Natural killer cell treated with Interleukin-12 subunit alpha and Interleukin-12 subunit beta and Interleukin-15 and Interleukin-18, amount 100 ng/mL, for 72 hours (primary cell): ENCODE results near the gene ACTG1. TPM values are rescaled to one million over a fixed set of nuclear protein-coding genes. Genes with fewer than 3 reads are reported as not detected.

ENCODE experiments used
- ATAC-seq, 2 donors: fragments of 150-1000 bp; cut with Tn5 transposase in 1 of 2; sonication (Bioruptor Pico), chemical (Tn5 transposase) in 1 of 2; 2 replicates each; pipeline ENCODE4 v1.10.0; 2021
- DNase-seq: peaks from one replicate; pipeline ENCODE4 v3.0.0; 2022; ENCODE audit warnings: low spot score
- H3K27ac Mint-ChIP-seq, 2 donors: 1 replicate in 1 of 2; 2 replicates in 1 of 2; pipeline ENCODE4 v1.8.0; 2022; ENCODE audit warnings: mixed read lengths in 2 of 2, mild to moderate bottlenecking in 1 of 2, moderate library complexity in 1 of 2
- H3K27me3 Mint-ChIP-seq, 2 donors: 1 replicate in 1 of 2; 2 replicates in 1 of 2; pipeline ENCODE4 v1.8.0; 2022; ENCODE audit warnings: mixed read lengths in 2 of 2
- H3K36me3 Mint-ChIP-seq: one replicate; pipeline ENCODE4 v1.8.0; 2022; ENCODE audit warnings: mixed read lengths
- H3K4me1 Mint-ChIP-seq, 2 donors: 1 replicate in 1 of 2; 2 replicates in 1 of 2; pipeline ENCODE4 v1.8.0; 2022; ENCODE audit warnings: low read depth in 2 of 2, mixed read lengths in 2 of 2, mild to moderate bottlenecking in 1 of 2
- H3K4me3 Mint-ChIP-seq: one replicate; pipeline ENCODE4 v1.8.0; 2022; ENCODE audit warnings: mixed read lengths
- H3K9me3 Mint-ChIP-seq: 2 replicates; pipeline ENCODE4 v1.8.0; 2022; ENCODE audit warnings: mixed read lengths
- total RNA-seq, 2 donors: library from RNA; stranded (reverse); gene quantifications; one replicate each; pipeline ENCODE4 v1.2.3, GENCODE V29; 2022

The ACTG1 gene
- total RNA-seq, 2 donors from 2014 or later = 4,962 to 5,145 TPM

- peaks cover 4 to 11% of the 10 kb centered on the region in 2 donors for H3K4me1 Mint-ChIP-seq
- no peak for ATAC-seq
- no peak overlapping the region for H3K27ac Mint-ChIP-seq
These were observed 10.1 kb upstream of the ACTG1 start for GRCh38 chr17:81522491-81523401.

GRCh38 chr17:81520021-81520901 lies 7.7 kb upstream of the ACTG1 start:
- peak overlapping the region; percentile 17 to 64 for H3K27ac Mint-ChIP-seq
- peak overlapping the region; percentile 66 for H3K4me3 Mint-ChIP-seq
- DNase-seq (no peak), ATAC-seq (no peak)
- no peaks in the 10 kb centered on the region for H3K9me3 Mint-ChIP-seq
- no peaks in the 10 kb centered on the region for H3K36me3 Mint-ChIP-seq
- H3K27me3 Mint-ChIP-seq = peaks cover 0 to 2% of the 10 kb centered on the region in 2 donors
- peaks cover 8 to 14% of the 10 kb centered on the region in 2 donors for H3K4me1 Mint-ChIP-seq

More at GRCh38 chr17:81522491-81523401, 10.1 kb upstream of the ACTG1 start:
- DNase-seq = no peak
- no peaks in the 10 kb centered on the region for H3K36me3 Mint-ChIP-seq
- no peak overlapping the region for H3K4me3 Mint-ChIP-seq
- H3K27me3 Mint-ChIP-seq = peaks cover 0 to 2% of the 10 kb centered on the region in 2 donors
- no peaks in the 10 kb centered on the region for H3K9me3 Mint-ChIP-seq

GRCh38 chr17:81519284-81520020 lies 6.9 kb upstream of the ACTG1 start:
- Mint-ChIP-seq H3K4me3 (no peak overlapping the region), H3K27me3 (peaks cover 0 to 2% of the 10 kb centered on the region in 2 donors), H3K27ac (no peak overlapping the region), H3K36me3 (no peaks in the 10 kb centered on the region), H3K9me3 (no peaks in the 10 kb centered on the region), H3K4me1 (peaks cover 11 to 16% of the 10 kb centered on the region in 2 donors)
- DNase-seq = no peak
- peak; percentile 48 to 58 for ATAC-seq

- H3K4me1 Mint-ChIP-seq = peaks cover 11 to 16% of the 10 kb centered on the region in 2 donors
- H3K9me3 Mint-ChIP-seq = no peaks in the 10 kb centered on the region
- DNase-seq (no peak), ATAC-seq (peak in 1 of 2 donors; percentile 22)
- H3K27me3 Mint-ChIP-seq = peaks cover 0 to 2% of the 10 kb centered on the region in 2 donors
- H3K4me3 Mint-ChIP-seq = peak overlapping the region; percentile 15
- no peak overlapping the region for H3K27ac Mint-ChIP-seq
- no peaks in the 10 kb centered on the region for H3K36me3 Mint-ChIP-seq
These were observed 6.2 kb upstream of the ACTG1 start for GRCh38 chr17:81518785-81519283.

- no peak for DNase-seq
- H3K36me3 Mint-ChIP-seq = no peaks in the 10 kb centered on the region
- peak overlapping the region; percentile 74 for H3K4me3 Mint-ChIP-seq
- ATAC-seq = no peak
- peaks cover 11 to 21% of the 10 kb centered on the region in 2 donors for H3K4me1 Mint-ChIP-seq
- H3K27ac Mint-ChIP-seq = peak overlapping the region; percentile 51 to 79
- H3K9me3 Mint-ChIP-seq = no peaks in the 10 kb centered on the region
- peaks cover 0 to 2% of the 10 kb centered on the region in 2 donors for H3K27me3 Mint-ChIP-seq
These were observed 5.7 kb upstream of the ACTG1 start for GRCh38 chr17:81518113-81518784.

- Mint-ChIP-seq H3K9me3 (no peaks in the 10 kb centered on the region), H3K27me3 (peaks cover 0 to 2% of the 10 kb centered on the region in 2 donors), H3K4me3 (peak overlapping the region; percentile 74), H3K36me3 (no peaks in the 10 kb centered on the region), H3K27ac (peak overlapping the region; percentile 51 to 79), H3K4me1 (peaks cover 11 to 21% of the 10 kb centered on the region in 2 donors)
- ATAC-seq = no peak
- no peak for DNase-seq
These were observed 4.9 kb upstream of the ACTG1 start for GRCh38 chr17:81517339-81518112.

- Mint-ChIP-seq H3K9me3 (no peaks in the 10 kb centered on the region), H3K4me1 (peaks cover 11 to 22% of the 10 kb centered on the region in 2 donors), H3K27ac (peak overlapping the region in 1 of 2 donors; percentile 89), H3K36me3 (peaks cover 3% of the 10 kb centered on the region), H3K4me3 (peak overlapping the region; percentile 95), H3K27me3 (peaks cover 0 to 2% of the 10 kb centered on the region in 2 donors)
- ATAC-seq (no peak), DNase-seq (peak; percentile 35)
These were observed 4.4 kb upstream of the ACTG1 start for GRCh38 chr17:81517009-81517338.

- peak; percentile 56 for DNase-seq
- peak overlapping the region; percentile 95 for H3K4me3 Mint-ChIP-seq
- H3K27ac Mint-ChIP-seq = peak overlapping the region in 1 of 2 donors; percentile 89
- H3K36me3 Mint-ChIP-seq = peaks cover 8% of the 10 kb centered on the region
- no peaks in the 10 kb centered on the region for H3K27me3 Mint-ChIP-seq
- no peaks in the 10 kb centered on the region for H3K9me3 Mint-ChIP-seq
- no peak for ATAC-seq
- peaks cover 13 to 27% of the 10 kb centered on the region in 2 donors for H3K4me1 Mint-ChIP-seq
These were observed 3.8 kb upstream of the ACTG1 start for GRCh38 chr17:81516439-81516838.

GRCh38 chr17:81515530-81516041 lies 3.0 kb upstream of the ACTG1 start:
- H3K27ac Mint-ChIP-seq = peak overlapping the region; percentile 84 to 89
- peaks cover 16% of the 10 kb centered on the region for H3K36me3 Mint-ChIP-seq
- DNase-seq = peak; percentile 52
- H3K9me3 Mint-ChIP-seq = no peaks in the 10 kb centered on the region
- peaks cover 19 to 32% of the 10 kb centered on the region in 2 donors for H3K4me1 Mint-ChIP-seq
- no peaks in the 10 kb centered on the region for H3K27me3 Mint-ChIP-seq
- no peak for ATAC-seq
- peak overlapping the region; percentile 95 for H3K4me3 Mint-ChIP-seq

GRCh38 chr17:81514739-81515529 lies 2.3 kb upstream of the ACTG1 start:
- peaks cover 23 to 37% of the 10 kb centered on the region in 2 donors for H3K4me1 Mint-ChIP-seq
- ATAC-seq (peak; percentile 61 to 75), DNase-seq (peak; percentile 86)
- H3K4me3 Mint-ChIP-seq = peak overlapping the region; percentile 95
- no peaks in the 10 kb centered on the region for H3K9me3 Mint-ChIP-seq
- H3K36me3 Mint-ChIP-seq = peaks cover 23% of the 10 kb centered on the region
- peak overlapping the region; percentile 84 to 89 for H3K27ac Mint-ChIP-seq
- H3K27me3 Mint-ChIP-seq = no peaks in the 10 kb centered on the region

GRCh38 chr17:81514489-81514738 lies 1.8 kb upstream of the ACTG1 start:
- peak overlapping the region in 1 of 2 donors; percentile 88 for H3K27ac Mint-ChIP-seq
- no peaks in the 10 kb centered on the region for H3K27me3 Mint-ChIP-seq
- peaks cover 28 to 42% of the 10 kb centered on the region in 2 donors for H3K4me1 Mint-ChIP-seq
- ATAC-seq (no peak), DNase-seq (no peak)
- H3K36me3 Mint-ChIP-seq = peaks cover 28% of the 10 kb centered on the region
- H3K9me3 Mint-ChIP-seq = no peaks in the 10 kb centered on the region
- peak overlapping the region; percentile 87 for H3K4me3 Mint-ChIP-seq
